ENCODE measurements around the gene CSAG2.
A peak's percentile ranks its signal among the peaks of the same experiment; 100 is the strongest.

The CSAG2 gene

GRCh38 chrX:152674135-152674534 lies 34.9 kb downstream of the CSAG2 start:
- H3K27me3 ChIP-seq (replicated peaks) = no peaks in the 10 kb centered on the region
- H3K36me3 ChIP-seq (replicated peaks) = no peaks in the 10 kb centered on the region
- DNase-seq = no peak
- no peak overlapping the region for H3K27ac ChIP-seq
- no peak overlapping the region for H3K4me3 ChIP-seq (ENCODE audit: low read depth, low read length)
- in situ Hi-C loops (cut with HindIII; ENCODE audit: low pct_ligation_motif_present, low sequenced_read_pairs) = no loop called here
- TF ChIP-seq CTCF (IDR thresholded peaks at IDR 0.05; ENCODE audit: low read depth, low read length, missing control alignments) = no peak

GRCh38 chrX:152663086-152663485 lies 46.0 kb downstream of the CSAG2 start:
- H3K4me3 ChIP-seq (ENCODE audit: low read depth, low read length) = no peak overlapping the region
- no peak for TF ChIP-seq CTCF (IDR thresholded peaks at IDR 0.05; ENCODE audit: low read depth, low read length, missing control alignments)
- in situ Hi-C loops (cut with HindIII; ENCODE audit: low pct_ligation_motif_present, low sequenced_read_pairs) = no loop called here
- no peaks in the 10 kb centered on the region for H3K27me3 ChIP-seq (replicated peaks)
- no peak overlapping the region for H3K27ac ChIP-seq
- no peaks in the 10 kb centered on the region for H3K36me3 ChIP-seq (replicated peaks)
- no peak for DNase-seq

GRCh38 chrX:152658302-152658701 lies 50.8 kb downstream of the CSAG2 start:
- Histone ChIP-seq H3K36me3 (replicated peaks) (no peaks in the 10 kb centered on the region), H3K27ac (no peak overlapping the region), H3K27me3 (replicated peaks) (no peaks in the 10 kb centered on the region), H3K4me3 (ENCODE audit: low read depth, low read length) (no peak overlapping the region)
- in situ Hi-C loops (cut with HindIII; ENCODE audit: low pct_ligation_motif_present, low sequenced_read_pairs) = no loop called here
- peak; percentile 8 for TF ChIP-seq CTCF (IDR thresholded peaks at IDR 0.05; ENCODE audit: low read depth, low read length, missing control alignments)
- DNase-seq = no peak
